Panc1 (cell line): ENCODE measurements around the gene MORN2.

Experiments used
- POLR2AphosphoS5 ChIP-seq: IDR thresholded peaks from 2 replicates; pipeline ENCODE4 v1.6.1; 2012; ENCODE audit warnings: mild to moderate bottlenecking, low read depth, low read length, moderate library complexity
- SIN3A ChIP-seq: IDR thresholded peaks from 2 replicates; pipeline ENCODE4 v1.6.1; 2012; ENCODE audit warnings: low read depth, mild to moderate bottlenecking, low read length, moderate library complexity, borderline replicate concordance; ENCODE audit not compliant: insufficient read depth
- TF ChIP-seq, protein P1 (sequence below): fragments of 450-650 bp; IDR thresholded peaks from 2 replicates; pipeline ENCODE4 v1.5.1; 2017; ENCODE audit warnings: mild to moderate bottlenecking
- TF ChIP-seq, protein P2 (sequence below), 2 experiments: IDR thresholded peaks; 2 replicates each; pipeline ENCODE4 v1.6.1; 2011 to 2012; ENCODE audit warnings: low read depth in 2 of 2, control low read depth in 1 of 2, low read length in 1 of 2, mild to moderate bottlenecking in 1 of 2, moderate library complexity in 1 of 2; ENCODE audit not compliant: insufficient read depth in 1 of 2

DNA sequence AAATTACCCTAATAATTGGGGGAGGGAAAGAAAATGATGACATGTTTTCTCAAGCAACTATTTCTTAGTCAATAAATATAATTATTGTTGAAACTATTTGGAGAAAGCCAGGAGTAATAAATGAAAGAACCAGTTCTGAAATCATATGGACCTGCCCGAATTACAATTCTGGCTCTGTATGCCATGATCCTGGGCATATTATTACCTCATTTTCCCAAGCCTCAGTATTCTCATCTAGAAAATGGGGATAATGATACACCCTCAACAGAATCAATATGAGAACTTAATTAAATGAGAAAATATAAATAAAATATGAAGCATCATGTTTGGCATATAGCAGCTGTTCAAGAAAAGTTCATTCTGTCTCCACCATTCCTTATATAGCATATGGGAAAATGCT is 36.8 kb downstream of the MORN2 start:
- TF ChIP-seq, protein P1, sequence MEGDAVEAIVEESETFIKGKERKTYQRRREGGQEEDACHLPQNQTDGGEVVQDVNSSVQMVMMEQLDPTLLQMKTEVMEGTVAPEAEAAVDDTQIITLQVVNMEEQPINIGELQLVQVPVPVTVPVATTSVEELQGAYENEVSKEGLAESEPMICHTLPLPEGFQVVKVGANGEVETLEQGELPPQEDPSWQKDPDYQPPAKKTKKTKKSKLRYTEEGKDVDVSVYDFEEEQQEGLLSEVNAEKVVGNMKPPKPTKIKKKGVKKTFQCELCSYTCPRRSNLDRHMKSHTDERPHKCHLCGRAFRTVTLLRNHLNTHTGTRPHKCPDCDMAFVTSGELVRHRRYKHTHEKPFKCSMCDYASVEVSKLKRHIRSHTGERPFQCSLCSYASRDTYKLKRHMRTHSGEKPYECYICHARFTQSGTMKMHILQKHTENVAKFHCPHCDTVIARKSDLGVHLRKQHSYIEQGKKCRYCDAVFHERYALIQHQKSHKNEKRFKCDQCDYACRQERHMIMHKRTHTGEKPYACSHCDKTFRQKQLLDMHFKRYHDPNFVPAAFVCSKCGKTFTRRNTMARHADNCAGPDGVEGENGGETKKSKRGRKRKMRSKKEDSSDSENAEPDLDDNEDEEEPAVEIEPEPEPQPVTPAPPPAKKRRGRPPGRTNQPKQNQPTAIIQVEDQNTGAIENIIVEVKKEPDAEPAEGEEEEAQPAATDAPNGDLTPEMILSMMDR, result no peak
- TF ChIP-seq POLR2AphosphoS5 (no peak), SIN3A (no peak)
- TF ChIP-seq, protein P2, sequence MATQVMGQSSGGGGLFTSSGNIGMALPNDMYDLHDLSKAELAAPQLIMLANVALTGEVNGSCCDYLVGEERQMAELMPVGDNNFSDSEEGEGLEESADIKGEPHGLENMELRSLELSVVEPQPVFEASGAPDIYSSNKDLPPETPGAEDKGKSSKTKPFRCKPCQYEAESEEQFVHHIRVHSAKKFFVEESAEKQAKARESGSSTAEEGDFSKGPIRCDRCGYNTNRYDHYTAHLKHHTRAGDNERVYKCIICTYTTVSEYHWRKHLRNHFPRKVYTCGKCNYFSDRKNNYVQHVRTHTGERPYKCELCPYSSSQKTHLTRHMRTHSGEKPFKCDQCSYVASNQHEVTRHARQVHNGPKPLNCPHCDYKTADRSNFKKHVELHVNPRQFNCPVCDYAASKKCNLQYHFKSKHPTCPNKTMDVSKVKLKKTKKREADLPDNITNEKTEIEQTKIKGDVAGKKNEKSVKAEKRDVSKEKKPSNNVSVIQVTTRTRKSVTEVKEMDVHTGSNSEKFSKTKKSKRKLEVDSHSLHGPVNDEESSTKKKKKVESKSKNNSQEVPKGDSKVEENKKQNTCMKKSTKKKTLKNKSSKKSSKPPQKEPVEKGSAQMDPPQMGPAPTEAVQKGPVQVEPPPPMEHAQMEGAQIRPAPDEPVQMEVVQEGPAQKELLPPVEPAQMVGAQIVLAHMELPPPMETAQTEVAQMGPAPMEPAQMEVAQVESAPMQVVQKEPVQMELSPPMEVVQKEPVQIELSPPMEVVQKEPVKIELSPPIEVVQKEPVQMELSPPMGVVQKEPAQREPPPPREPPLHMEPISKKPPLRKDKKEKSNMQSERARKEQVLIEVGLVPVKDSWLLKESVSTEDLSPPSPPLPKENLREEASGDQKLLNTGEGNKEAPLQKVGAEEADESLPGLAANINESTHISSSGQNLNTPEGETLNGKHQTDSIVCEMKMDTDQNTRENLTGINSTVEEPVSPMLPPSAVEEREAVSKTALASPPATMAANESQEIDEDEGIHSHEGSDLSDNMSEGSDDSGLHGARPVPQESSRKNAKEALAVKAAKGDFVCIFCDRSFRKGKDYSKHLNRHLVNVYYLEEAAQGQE (IDR thresholded peaks at IDR 0.05; ENCODE audit: insufficient read depth in 1 of 2, low read depth in 2 of 2, low read length in 1 of 2), result no peak
